Karpas-422 (cell line): ENCODE data around the gene FLNA. TPM values are rescaled to one million over a fixed set of nuclear protein-coding genes. Genes with fewer than 3 reads are reported as not detected.

ENCODE experiments used
- DNase-seq: peaks from one replicate; pipeline ENCODE4 v3.0.0-alpha.2; 2015
- H2AFZ ChIP-seq: fragments of 200-600 bp; sonication (generic); 2 replicates; pipeline ENCODE4 v1.6.1; 2014; ENCODE audit warnings: antibody characterized with exemption, low read length, mixed read lengths
- H3K27ac ChIP-seq: fragments of 200-600 bp; sonication (generic); 2 replicates; pipeline ENCODE4 v1.5.1; 2014; ENCODE audit warnings: mild to moderate bottlenecking, low read length, moderate library complexity
- H3K27me3 ChIP-seq: fragments of 200-600 bp; sonication (generic); 2 replicates; pipeline ENCODE4 v1.6.1; 2014; ENCODE audit warnings: low read length, mixed read lengths
- H3K36me3 ChIP-seq: fragments of 200-600 bp; sonication (generic); 2 replicates; pipeline ENCODE4 v1.6.1; 2014; ENCODE audit warnings: low read length, mixed read lengths; ENCODE audit not compliant: insufficient read depth
- H3K4me1 ChIP-seq: fragments of 200-600 bp; sonication (generic); 2 replicates; pipeline ENCODE4 v1.6.1; 2014; ENCODE audit warnings: mild to moderate bottlenecking, low read length, mixed read lengths
- H3K4me2 ChIP-seq: fragments of 200-600 bp; sonication (generic); 2 replicates; pipeline ENCODE4 v1.6.1; 2014; ENCODE audit warnings: low read length, low read depth, mild to moderate bottlenecking; ENCODE audit not compliant: poor library complexity, severe bottlenecking
- H3K4me3 ChIP-seq: fragments of 200-600 bp; sonication (generic); 2 replicates; pipeline ENCODE4 v1.5.1; 2014; ENCODE audit warnings: mild to moderate bottlenecking, antibody characterized with exemption, low read length, mixed read lengths
- H3K79me2 ChIP-seq: fragments of 200-600 bp; sonication (generic); 2 replicates; pipeline ENCODE4 v1.6.1; 2014; ENCODE audit warnings: mild to moderate bottlenecking, low read length, mixed read lengths
- H3K9ac ChIP-seq: fragments of 200-600 bp; sonication (generic); 2 replicates; pipeline ENCODE4 v1.6.0; 2014; ENCODE audit warnings: low read length
- H3K9me2 ChIP-seq: fragments of 200-600 bp; sonication (generic), shearing (Covaris generic); replicated peaks from 2 replicates; pipeline ENCODE4 v1.6.0; 2014; ENCODE audit warnings: mild to moderate bottlenecking, low read length, moderate library complexity; ENCODE audit not compliant: insufficient read depth
- H3K9me3 ChIP-seq: fragments of 300-700, 200-600 bp; sonication (generic); 2 replicates; pipeline ENCODE4 v1.6.1; 2014; ENCODE audit warnings: low read length, mixed read lengths
- H4K20me1 ChIP-seq: fragments of 200-600 bp; sonication (generic); 2 replicates; pipeline ENCODE4 v1.6.1; 2014; ENCODE audit warnings: mild to moderate bottlenecking, antibody characterized with exemption, low read length, low read depth; ENCODE audit not compliant: insufficient read depth
- total RNA-seq: library from RNA; depleted of rRNA; stranded (reverse); fragments of >200 nt; shearing (Covaris generic); gene quantifications from 2 replicates; pipeline ENCODE4 v1.2.3, GENCODE V29; 2014; ENCODE audit warnings: low replicate concordance

Gene FLNA
- total RNA-seq, 1 experiment from 2014 or later: 46.3 TPM

DNA sequence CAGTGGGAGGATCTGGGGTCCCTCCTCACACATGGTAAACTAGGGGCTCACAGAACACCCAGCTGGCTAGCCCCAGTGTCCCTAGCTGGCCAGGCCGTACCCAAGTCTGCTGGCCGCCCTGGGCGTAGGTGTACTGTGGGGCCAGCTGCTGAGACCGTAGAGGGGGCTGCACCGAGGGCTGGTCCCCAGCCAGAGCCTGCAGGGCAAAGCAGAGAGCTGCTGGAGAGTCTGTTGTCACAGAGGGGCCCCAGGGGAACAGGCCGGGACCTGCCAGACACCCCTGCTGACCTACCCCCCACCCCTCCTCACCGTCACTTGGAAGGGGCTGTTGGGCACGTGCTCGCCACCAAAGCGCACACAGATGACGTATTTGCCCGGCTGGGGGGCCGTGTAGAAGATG lies 19.9 kb downstream of the FLNA start:
- no peak overlapping the region for H3K27ac ChIP-seq
- H3K79me2 ChIP-seq: no peaks in the 10 kb centered on the region
- no peak overlapping the region for H2AFZ ChIP-seq
- H3K9ac ChIP-seq: no peak overlapping the region
- H3K27me3 ChIP-seq: no peaks in the 10 kb centered on the region
- H3K36me3 ChIP-seq: no peaks in the 10 kb centered on the region
- no peaks in the 10 kb centered on the region for H3K4me1 ChIP-seq
- H4K20me1 ChIP-seq: no peaks in the 10 kb centered on the region
- no peak overlapping the region for H3K4me3 ChIP-seq
- no peak for DNase-seq
- H3K4me2 ChIP-seq: no peak overlapping the region
- H3K9me3 ChIP-seq: no peaks in the 10 kb centered on the region
- no peaks in the 10 kb centered on the region for H3K9me2 ChIP-seq

GRCh38 chrX:154354013-154354412 lies 20.4 kb downstream of the FLNA start:
- no peak overlapping the region for H2AFZ ChIP-seq
- H3K4me1 ChIP-seq: no peaks in the 10 kb centered on the region
- H3K9me2 ChIP-seq: no peaks in the 10 kb centered on the region
- H3K27ac ChIP-seq: no peak overlapping the region
- H3K9me3 ChIP-seq: no peaks in the 10 kb centered on the region
- no peaks in the 10 kb centered on the region for H3K79me2 ChIP-seq
- no peak overlapping the region for H3K4me3 ChIP-seq
- H3K4me2 ChIP-seq: no peak overlapping the region
- no peaks in the 10 kb centered on the region for H3K27me3 ChIP-seq
- no peak overlapping the region for H3K9ac ChIP-seq
- H3K36me3 ChIP-seq: no peaks in the 10 kb centered on the region
- DNase-seq: no peak
- no peaks in the 10 kb centered on the region for H4K20me1 ChIP-seq

GRCh38 chrX:154353172-154353843 lies 21.1 kb downstream of the FLNA start:
- H3K4me2 ChIP-seq: no peak overlapping the region
- H3K9me3 ChIP-seq: no peaks in the 10 kb centered on the region
- H3K27me3 ChIP-seq: no peaks in the 10 kb centered on the region
- no peaks in the 10 kb centered on the region for H4K20me1 ChIP-seq
- H3K36me3 ChIP-seq: no peaks in the 10 kb centered on the region
- no peak overlapping the region for H3K27ac ChIP-seq
- H3K4me3 ChIP-seq: no peak overlapping the region
- H3K79me2 ChIP-seq: no peaks in the 10 kb centered on the region
- no peak for DNase-seq
- H3K9ac ChIP-seq: no peak overlapping the region
- H2AFZ ChIP-seq: no peak overlapping the region
- H3K9me2 ChIP-seq: no peaks in the 10 kb centered on the region
- H3K4me1 ChIP-seq: no peaks in the 10 kb centered on the region

- Histone ChIP-seq H3K9ac (no peak overlapping the region), H3K4me1 (no peaks in the 10 kb centered on the region), H3K4me2 (no peak overlapping the region), H3K36me3 (no peaks in the 10 kb centered on the region), H4K20me1 (no peaks in the 10 kb centered on the region), H3K79me2 (no peaks in the 10 kb centered on the region), H3K27me3 (no peaks in the 10 kb centered on the region), H3K9me3 (no peaks in the 10 kb centered on the region), H3K4me3 (no peak overlapping the region), H3K27ac (no peak overlapping the region), H2AFZ (no peak overlapping the region), H3K9me2 (no peaks in the 10 kb centered on the region)
- no peak for DNase-seq
These were observed 22.0 kb downstream of the FLNA start for GRCh38 chrX:154352466-154352865.

GRCh38 chrX:154352012-154352401 lies 22.4 kb downstream of the FLNA start:
- no peaks in the 10 kb centered on the region for H3K27me3 ChIP-seq
- no peak overlapping the region for H3K4me3 ChIP-seq
- H3K4me1 ChIP-seq: no peaks in the 10 kb centered on the region
- no peak overlapping the region for H2AFZ ChIP-seq
- no peak overlapping the region for H3K27ac ChIP-seq
- no peaks in the 10 kb centered on the region for H3K9me2 ChIP-seq
- no peak for DNase-seq
- no peaks in the 10 kb centered on the region for H3K9me3 ChIP-seq
- H3K9ac ChIP-seq: no peak overlapping the region
- no peaks in the 10 kb centered on the region for H3K79me2 ChIP-seq
- H3K36me3 ChIP-seq: no peaks in the 10 kb centered on the region
- H3K4me2 ChIP-seq: no peak overlapping the region
- H4K20me1 ChIP-seq: no peaks in the 10 kb centered on the region

- H3K36me3 ChIP-seq: no peaks in the 10 kb centered on the region
- no peak overlapping the region for H3K4me3 ChIP-seq
- no peak overlapping the region for H3K9ac ChIP-seq
- no peak overlapping the region for H3K4me2 ChIP-seq
- no peak overlapping the region for H3K27ac ChIP-seq
- no peaks in the 10 kb centered on the region for H3K9me2 ChIP-seq
- H3K4me1 ChIP-seq: no peaks in the 10 kb centered on the region
- DNase-seq: no peak
- H2AFZ ChIP-seq: no peak overlapping the region
- H3K9me3 ChIP-seq: no peaks in the 10 kb centered on the region
- no peaks in the 10 kb centered on the region for H4K20me1 ChIP-seq
- no peaks in the 10 kb centered on the region for H3K79me2 ChIP-seq
- no peaks in the 10 kb centered on the region for H3K27me3 ChIP-seq
These were observed 23.0 kb downstream of the FLNA start for GRCh38 chrX:154351183-154352011.

GRCh38 chrX:154350429-154351182 lies 23.8 kb downstream of the FLNA start:
- H3K9me3 ChIP-seq: no peaks in the 10 kb centered on the region
- H4K20me1 ChIP-seq: no peaks in the 10 kb centered on the region
- H3K4me1 ChIP-seq: no peaks in the 10 kb centered on the region
- no peak overlapping the region for H3K4me3 ChIP-seq
- H3K27ac ChIP-seq: no peak overlapping the region
- H3K9ac ChIP-seq: no peak overlapping the region
- DNase-seq: no peak
- H3K4me2 ChIP-seq: no peak overlapping the region
- no peaks in the 10 kb centered on the region for H3K9me2 ChIP-seq
- H3K36me3 ChIP-seq: no peaks in the 10 kb centered on the region
- no peak overlapping the region for H2AFZ ChIP-seq
- no peaks in the 10 kb centered on the region for H3K79me2 ChIP-seq
- H3K27me3 ChIP-seq: no peaks in the 10 kb centered on the region

DNA sequence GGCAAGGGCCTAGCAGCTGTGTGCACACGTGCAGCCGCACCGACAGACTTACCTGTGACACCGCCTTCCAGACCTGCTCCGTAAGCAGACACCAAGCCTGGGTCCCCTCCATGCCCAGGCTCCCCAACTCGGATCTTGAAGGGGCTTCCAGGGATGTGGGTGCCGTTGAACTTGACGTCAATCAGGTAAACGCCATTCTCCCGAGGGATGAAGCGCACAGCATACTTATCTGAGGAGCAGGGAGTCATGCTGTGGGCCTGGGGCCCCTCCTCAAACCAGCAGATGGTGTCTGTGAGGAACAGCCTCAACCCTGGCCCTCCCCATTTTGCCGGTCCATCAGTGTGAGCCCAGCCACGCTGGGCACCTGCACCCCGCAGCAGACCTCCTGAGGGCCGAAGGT lies 24.5 kb downstream of the FLNA start:
- Histone ChIP-seq H3K79me2 (no peaks in the 10 kb centered on the region), H3K36me3 (no peaks in the 10 kb centered on the region), H3K4me1 (no peaks in the 10 kb centered on the region), H3K4me3 (no peak overlapping the region), H3K9me3 (no peaks in the 10 kb centered on the region), H3K4me2 (no peak overlapping the region), H3K27ac (no peak overlapping the region), H3K9ac (no peak overlapping the region), H3K27me3 (no peaks in the 10 kb centered on the region), H2AFZ (no peak overlapping the region), H3K9me2 (no peaks in the 10 kb centered on the region), H4K20me1 (no peaks in the 10 kb centered on the region)
- DNase-seq: no peak
